Effector memory CD8-positive, alpha-beta T cell (primary cell): ENCODE measurements around the gene SMIM13.

Experiments
- ATAC-seq: fragments of 150-1000 bp; cut with Tn5 transposase; replicated peaks from 2 replicates; pipeline ENCODE4 v1.10.0; 2021; ENCODE audit warnings: mild to moderate bottlenecking, moderate library complexity
- DNase-seq, 3 experiments: peaks; one replicate each; pipeline ENCODE4 v3.0.0; 2021
- H3K27ac Mint-ChIP-seq, 2 donors: one replicate each; pipeline ENCODE4 v1.8.0; 2022; ENCODE audit warnings: mild to moderate bottlenecking in 2 of 2, mixed read lengths in 2 of 2, moderate library complexity in 2 of 2
- H3K27me3 Mint-ChIP-seq, 2 donors: one replicate each; pipeline ENCODE4 v1.8.0; 2022; ENCODE audit warnings: mixed read lengths in 2 of 2
- H3K36me3 Mint-ChIP-seq: one replicate; pipeline ENCODE4 v1.8.0; 2022; ENCODE audit warnings: mild to moderate bottlenecking, moderate library complexity, mixed read lengths; ENCODE audit not compliant: insufficient read depth
- H3K4me1 Mint-ChIP-seq, 2 donors: one replicate each; pipeline ENCODE4 v1.8.0; 2022; ENCODE audit warnings: low read depth in 2 of 2, mixed read lengths in 2 of 2
- H3K4me3 Mint-ChIP-seq, 2 donors: one replicate each; pipeline ENCODE4 v1.8.0; 2022; ENCODE audit warnings: mild to moderate bottlenecking in 2 of 2, mixed read lengths in 2 of 2, moderate library complexity in 2 of 2
- H3K9me3 Mint-ChIP-seq, 2 donors: one replicate each; pipeline ENCODE4 v1.8.0; 2022; ENCODE audit warnings: mixed read lengths in 2 of 2
- total RNA-seq, 9 experiments: gene quantifications; one replicate each; lab custom pipeline; 2026; lab: John Stamatoyannopoulos, UW

SMIM13 gene
- total RNA-seq: 7.1 to 32.3 (median 20.5) reads per million in 9 experiments

DNA sequence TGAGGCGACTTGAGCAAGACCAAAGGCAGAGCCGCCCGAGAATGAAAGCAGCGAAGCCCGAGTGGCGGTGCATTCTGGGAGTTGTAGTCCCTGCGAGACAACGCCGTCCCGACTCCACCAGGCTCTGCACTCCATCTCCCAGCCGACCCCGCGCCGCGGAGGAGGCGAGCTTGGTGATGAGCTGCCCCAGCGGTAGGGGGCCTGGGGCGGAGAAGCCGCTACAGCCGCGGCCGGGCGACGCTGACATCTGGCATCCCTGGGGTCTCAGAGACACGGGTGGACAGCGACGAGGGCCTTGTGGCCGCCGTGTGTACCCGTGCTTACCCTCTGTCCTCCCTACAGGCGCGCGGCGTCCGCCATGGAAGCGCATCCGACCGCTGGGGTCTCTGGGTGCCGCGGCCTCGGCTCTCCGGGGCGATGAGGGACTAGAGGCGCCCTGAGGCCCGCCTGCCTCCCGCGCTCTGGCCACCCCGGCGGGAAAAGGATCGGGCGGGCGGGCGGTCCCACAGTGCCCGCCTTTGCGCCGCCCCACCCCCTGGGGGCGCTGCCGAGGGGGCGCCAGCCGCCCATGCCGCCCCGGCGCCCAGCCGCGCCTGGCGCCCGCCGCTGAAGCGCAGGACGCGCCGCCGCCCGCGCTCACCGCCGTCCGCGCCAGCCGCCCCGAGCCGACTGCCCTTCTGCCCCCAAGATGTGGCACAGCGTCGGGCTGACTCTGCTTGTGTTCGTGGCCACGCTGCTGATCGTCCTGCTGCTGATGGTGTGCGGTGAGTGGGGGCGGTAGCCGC, at the start of gene SMIM13:
SMIM13 (plus strand) TSS at position 209 of the 785 bp plus-strand sequence; CDS start at position 689, 480 bp downstream.
- Mint-ChIP-seq H3K9me3 (no peaks in the 10 kb centered on the region), H3K27ac (peak within 1 kb of the TSS; percentile 97 to 98), H3K27me3 (peaks cover 3 to 6% of the 10 kb centered on the region in 2 donors), H3K4me1 (peaks cover 12 to 31% of the 10 kb centered on the region in 2 donors), H3K4me3 (peak within 1 kb of the TSS; percentile 98), H3K36me3 (peaks cover 18% of the 10 kb centered on the region)
- peak; percentile 92 to 95 (median 94) for DNase-seq
- peak; percentile 90 for ATAC-seq

DNA sequence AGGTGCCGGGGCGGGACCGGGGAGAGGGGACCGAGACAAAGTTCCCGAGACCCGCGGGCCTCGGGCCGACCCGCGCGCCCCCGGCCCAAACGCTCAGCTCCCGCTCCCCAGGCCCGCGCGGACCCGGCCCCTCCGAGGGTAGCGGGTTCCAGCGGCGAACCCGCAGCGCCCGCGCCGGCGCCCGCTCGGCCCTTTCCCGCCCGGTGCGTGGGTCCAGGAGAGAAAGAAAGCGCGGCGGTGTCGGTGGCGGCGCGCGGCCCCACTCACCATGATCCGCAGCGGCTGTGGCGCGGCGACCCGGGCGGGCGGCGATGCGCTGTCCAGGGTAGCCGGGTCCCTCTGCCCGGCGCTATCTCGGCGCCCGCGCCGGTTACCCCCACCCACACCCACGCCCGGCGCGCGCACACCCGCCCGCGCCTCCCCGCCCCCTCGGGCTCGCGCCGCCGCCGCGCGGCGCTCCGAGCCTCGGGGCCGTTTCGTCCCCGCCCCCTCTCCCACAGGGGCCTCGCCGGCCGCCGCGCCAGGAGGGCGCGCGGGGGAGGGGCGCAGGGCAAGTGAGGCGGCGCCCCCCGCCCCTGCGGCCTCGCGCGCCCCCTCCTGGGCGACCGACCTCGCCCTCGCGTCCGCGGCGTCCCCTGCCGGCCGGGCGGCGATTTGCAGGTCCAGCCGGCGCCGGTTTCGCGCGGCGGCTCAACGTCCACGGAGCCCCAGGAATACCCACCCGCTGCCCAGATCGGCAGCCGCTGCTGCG, 49.5 kb upstream of the SMIM13 start, which contains the start of gene ELOVL2:
ELOVL2 (minus strand) TSS at position 345 of the 751 bp plus-strand sequence; CDS start at position 270, 75 bp downstream.
- DNase-seq: no peak
- Mint-ChIP-seq H3K9me3 (no peaks in the 10 kb centered on the region), H3K4me3 (peak within 1 kb of the TSS; percentile 72 to 74), H3K27me3 (peaks cover 58 to 78% of the 10 kb centered on the region in 2 donors), H3K36me3 (peaks cover 9% of the 10 kb centered on the region), H3K27ac (no peak within 1 kb of the TSS), H3K4me1 (peaks cover 9% of the 10 kb centered on the region in 2 donors)
- ATAC-seq: peak; percentile 64

DNA sequence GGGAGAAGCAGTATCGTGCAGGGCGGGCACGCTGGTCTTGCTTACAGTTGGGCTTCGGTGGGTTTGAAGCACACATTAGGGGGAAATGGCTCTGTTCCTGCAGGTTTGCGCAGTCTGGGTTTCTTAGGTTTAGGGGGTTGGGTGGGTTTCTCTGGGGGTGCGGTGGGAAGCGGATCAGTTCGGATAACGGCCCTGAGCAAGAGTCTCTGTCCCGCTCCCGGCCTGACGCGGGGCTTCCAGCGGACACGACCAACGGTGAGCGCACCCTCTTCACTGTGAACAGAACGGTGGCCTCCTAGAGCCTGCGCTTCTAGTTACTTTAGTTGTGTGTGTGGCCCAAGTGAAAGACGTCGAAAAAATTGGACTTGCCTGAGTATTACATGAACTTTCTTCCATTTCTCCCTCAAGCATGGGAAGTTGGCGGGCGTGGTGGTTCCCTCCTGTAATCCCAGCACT, 48.9 kb upstream of the SMIM13 start:
- peaks cover 9% of the 10 kb centered on the region for H3K36me3 Mint-ChIP-seq

DNA sequence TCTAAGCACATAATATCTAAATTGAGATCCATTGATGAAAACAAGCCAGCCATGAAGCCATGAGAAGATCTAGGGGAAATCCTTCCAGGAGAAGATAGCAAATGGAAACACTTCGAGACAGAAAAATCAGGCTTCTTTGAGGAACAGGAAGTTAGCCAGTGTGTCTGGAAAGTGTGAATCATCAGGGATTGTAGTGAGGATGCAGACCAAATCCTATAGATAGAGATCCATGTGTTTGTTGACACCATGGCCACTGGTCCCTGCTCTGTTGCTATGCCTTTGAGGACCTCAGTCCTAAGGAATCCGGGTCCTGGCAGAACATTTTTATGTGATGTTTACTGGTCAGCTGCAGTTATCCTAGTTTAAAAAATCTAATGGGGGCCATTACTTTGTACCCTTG, 42.9 kb upstream of the SMIM13 start:
- H3K4me1 Mint-ChIP-seq: no peaks in the 10 kb centered on the region
- no peak overlapping the region for H3K4me3 Mint-ChIP-seq
- H3K27ac Mint-ChIP-seq: no peak overlapping the region
- peaks cover 56 to 72% of the 10 kb centered on the region in 2 donors for H3K27me3 Mint-ChIP-seq
- H3K9me3 Mint-ChIP-seq: no peaks in the 10 kb centered on the region
- DNase-seq: no peak
- no peak for ATAC-seq
- H3K36me3 Mint-ChIP-seq: no peaks in the 10 kb centered on the region

More for the DNA sequence above, 48.9 kb upstream of the SMIM13 start:
- no peaks in the 10 kb centered on the region for H3K9me3 Mint-ChIP-seq
- H3K4me1 Mint-ChIP-seq: peaks cover 9% of the 10 kb centered on the region in 2 donors
- DNase-seq (no peak), ATAC-seq (no peak)
- peaks cover 57 to 80% of the 10 kb centered on the region in 2 donors for H3K27me3 Mint-ChIP-seq
- H3K4me3 Mint-ChIP-seq: peak overlapping the region; percentile 71 to 72
- H3K27ac Mint-ChIP-seq: no peak overlapping the region

DNA sequence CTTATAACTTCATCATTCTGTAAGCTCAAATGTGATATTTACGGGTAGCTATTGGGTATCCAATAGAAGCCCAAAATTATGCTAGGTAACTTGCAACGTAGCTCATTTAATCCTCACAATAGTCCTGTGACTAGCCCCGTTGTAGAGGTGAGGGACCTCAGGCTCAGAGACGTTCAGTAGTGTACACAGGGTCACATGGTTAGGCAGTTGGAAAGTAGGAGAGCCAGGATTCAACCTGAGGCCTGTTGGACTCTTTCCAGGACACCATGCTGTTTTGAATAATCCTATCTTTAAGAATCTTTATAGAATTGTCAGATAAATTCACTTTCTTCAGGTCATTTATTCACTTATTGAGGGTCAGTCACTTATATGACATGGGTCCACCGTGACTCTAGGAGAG, 40.3 kb upstream of the SMIM13 start:
- Mint-ChIP-seq H3K36me3 (no peaks in the 10 kb centered on the region), H3K27ac (no peak overlapping the region), H3K27me3 (peaks cover 39 to 48% of the 10 kb centered on the region in 2 donors), H3K4me1 (no peaks in the 10 kb centered on the region), H3K9me3 (no peaks in the 10 kb centered on the region), H3K4me3 (no peak overlapping the region)
- ATAC-seq: no peak
- DNase-seq: no peak

DNA sequence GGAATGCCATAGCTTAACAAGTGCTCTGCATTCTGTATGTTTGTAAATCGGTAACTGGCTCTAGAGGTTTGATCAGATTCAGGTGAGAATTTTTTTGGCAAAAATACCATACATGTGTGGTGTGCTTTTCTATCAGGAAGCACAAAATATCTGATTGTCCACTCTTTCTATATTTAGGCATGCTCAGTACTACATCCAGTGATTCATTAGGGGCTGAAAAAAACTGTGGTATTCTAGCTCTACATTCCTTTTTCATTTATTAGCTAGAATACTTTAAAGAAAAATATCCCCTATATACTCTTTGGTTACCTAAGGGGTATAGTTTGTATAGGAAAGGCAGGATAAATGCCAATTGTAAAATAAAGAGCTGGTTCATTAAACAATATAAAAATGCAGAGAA, 38.9 kb upstream of the SMIM13 start:
- Mint-ChIP-seq H3K4me1 (no peaks in the 10 kb centered on the region), H3K9me3 (no peaks in the 10 kb centered on the region), H3K4me3 (no peak overlapping the region), H3K27me3 (peaks cover 31 to 34% of the 10 kb centered on the region in 2 donors), H3K36me3 (no peaks in the 10 kb centered on the region), H3K27ac (no peak overlapping the region)
- DNase-seq (no peak), ATAC-seq (no peak)

DNA sequence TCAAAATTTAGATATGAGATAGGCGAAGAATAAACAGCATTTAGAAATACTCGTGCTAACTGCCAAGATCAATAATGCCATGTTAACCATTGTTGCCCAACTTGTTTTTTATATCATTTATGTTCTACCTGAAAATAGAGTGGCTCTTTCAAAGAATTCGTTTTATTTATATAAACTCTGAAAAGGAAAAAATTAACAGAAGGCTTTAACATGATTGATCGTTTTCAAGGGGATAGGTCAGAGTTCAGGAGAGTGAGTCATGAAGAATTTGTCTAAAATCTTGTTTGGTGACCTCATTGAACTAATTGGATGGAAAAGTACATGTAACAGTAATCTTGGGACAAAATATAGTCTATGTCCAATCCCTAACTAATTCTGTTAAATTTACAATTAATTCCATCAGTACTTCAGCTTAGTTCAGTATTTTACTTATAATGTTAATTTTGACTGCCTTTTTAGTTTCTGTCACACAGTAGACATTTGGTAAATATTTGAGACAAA, 38.5 kb upstream of the SMIM13 start:
- Mint-ChIP-seq H3K36me3 (no peaks in the 10 kb centered on the region), H3K9me3 (no peaks in the 10 kb centered on the region), H3K4me3 (no peak overlapping the region), H3K4me1 (no peaks in the 10 kb centered on the region), H3K27ac (no peak overlapping the region), H3K27me3 (peaks cover 30 to 32% of the 10 kb centered on the region in 2 donors)
- DNase-seq (no peak), ATAC-seq (no peak)

DNA sequence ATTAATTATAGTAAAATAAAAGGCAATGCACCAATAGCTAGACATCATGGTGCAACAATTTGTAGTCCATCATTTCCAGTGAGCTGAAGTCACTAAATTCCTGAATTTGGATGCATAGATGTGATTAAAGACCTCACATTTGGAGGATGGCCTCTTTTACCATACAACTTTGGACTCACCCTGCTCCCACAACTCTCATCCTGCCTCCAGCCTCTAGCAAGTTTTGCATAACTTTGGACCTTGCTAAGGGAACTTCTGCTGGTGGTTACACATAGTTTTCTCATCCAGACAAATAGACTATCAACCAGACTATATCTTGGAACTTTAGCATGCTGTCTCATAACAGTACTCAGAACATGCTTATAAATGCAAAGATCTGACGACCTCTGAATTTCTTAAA, 36.8 kb upstream of the SMIM13 start:
- ATAC-seq: no peak
- peaks cover 29 to 38% of the 10 kb centered on the region in 2 donors for H3K27me3 Mint-ChIP-seq
- no peaks in the 10 kb centered on the region for H3K36me3 Mint-ChIP-seq
- H3K4me1 Mint-ChIP-seq: no peaks in the 10 kb centered on the region
- H3K4me3 Mint-ChIP-seq: no peak overlapping the region
- no peak for DNase-seq
- no peaks in the 10 kb centered on the region for H3K9me3 Mint-ChIP-seq
- H3K27ac Mint-ChIP-seq: no peak overlapping the region

DNA sequence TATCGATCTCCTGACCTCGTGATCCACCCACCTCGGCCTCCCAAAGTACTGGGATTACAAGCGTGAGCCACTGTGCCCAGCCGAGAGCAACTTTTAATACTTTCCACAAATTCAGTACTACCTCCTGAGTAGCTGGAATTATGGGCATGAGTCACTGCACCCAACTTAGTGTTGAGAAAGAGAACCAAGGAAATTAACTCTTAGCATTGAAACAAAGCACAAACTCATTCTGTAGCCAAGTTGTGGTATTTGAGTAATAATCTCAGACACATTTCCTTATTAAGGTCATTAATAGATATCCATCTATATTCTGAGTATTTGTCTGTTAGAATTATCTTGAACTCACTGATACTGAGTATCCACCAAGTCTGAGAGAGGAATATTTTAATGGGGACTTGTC, 35.2 kb upstream of the SMIM13 start:
- no peak for DNase-seq
- Mint-ChIP-seq H3K27ac (no peak overlapping the region), H3K27me3 (peaks cover 21 to 39% of the 10 kb centered on the region in 2 donors), H3K9me3 (no peaks in the 10 kb centered on the region), H3K4me1 (no peaks in the 10 kb centered on the region), H3K36me3 (no peaks in the 10 kb centered on the region), H3K4me3 (no peak overlapping the region)
- ATAC-seq: no peak

DNA sequence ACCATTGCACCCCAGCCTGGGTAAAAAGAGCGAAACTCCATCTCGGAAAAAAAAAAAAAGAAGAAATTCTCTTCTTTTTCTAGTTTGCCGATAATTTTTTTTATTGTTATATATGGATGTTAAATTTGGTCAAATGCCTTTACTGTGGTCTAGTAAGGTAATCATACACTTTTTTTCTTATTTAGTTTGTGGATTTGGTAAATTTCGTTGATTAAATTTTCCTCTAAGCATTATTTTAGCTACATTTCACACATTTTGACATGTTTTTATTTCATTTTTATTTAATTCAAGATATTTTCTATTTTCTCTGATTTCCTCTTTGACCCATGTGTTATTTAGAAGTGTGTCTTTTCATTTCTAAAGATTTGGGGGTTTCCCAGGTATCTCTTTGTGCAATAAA, 31.6 kb upstream of the SMIM13 start:
- Mint-ChIP-seq H3K4me1 (no peaks in the 10 kb centered on the region), H3K27ac (no peak overlapping the region), H3K27me3 (peaks cover 17 to 31% of the 10 kb centered on the region in 2 donors), H3K9me3 (no peaks in the 10 kb centered on the region), H3K4me3 (no peak overlapping the region), H3K36me3 (no peaks in the 10 kb centered on the region)
- DNase-seq (no peak), ATAC-seq (no peak)

DNA sequence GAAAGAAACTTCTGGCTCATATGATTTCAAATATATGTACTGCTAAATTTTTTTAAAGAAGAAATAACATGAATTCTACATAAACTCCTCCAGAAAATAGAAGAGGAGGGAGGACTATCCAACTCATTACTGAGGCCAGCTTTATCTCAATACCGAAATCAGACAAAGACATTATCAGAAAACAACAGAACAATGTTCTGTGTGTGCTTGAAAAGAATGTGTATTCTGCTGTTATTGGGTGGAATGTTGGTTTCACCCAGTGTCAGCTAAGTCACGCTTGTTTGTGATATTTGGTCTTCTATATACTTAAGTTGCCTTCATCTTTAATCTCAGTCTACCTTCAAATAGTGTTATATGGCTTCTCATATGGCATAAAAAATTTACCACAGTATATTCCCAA, 30.9 kb upstream of the SMIM13 start:
- Mint-ChIP-seq H3K27me3 (peaks cover 17 to 31% of the 10 kb centered on the region in 2 donors), H3K9me3 (no peaks in the 10 kb centered on the region)

DNA sequence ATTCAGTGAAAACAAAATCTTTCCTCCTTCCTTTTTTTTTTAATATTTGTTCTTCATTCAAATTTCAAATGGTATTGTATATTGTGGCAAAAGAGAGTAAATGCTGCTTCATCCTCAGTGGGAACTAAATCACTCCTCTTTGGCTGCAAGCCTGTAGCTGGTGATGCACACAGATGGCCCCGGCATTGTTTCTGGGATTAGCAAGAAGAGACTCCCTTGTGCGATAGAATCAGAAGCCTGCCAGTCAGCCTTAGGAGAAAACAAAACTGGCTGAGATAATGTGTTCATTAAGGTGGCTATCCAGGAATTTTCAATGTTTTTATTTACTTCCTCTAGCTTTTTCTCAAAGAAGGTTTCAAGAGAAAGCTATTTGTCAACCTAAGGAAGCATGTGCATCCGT, 28.8 kb upstream of the SMIM13 start:
- Mint-ChIP-seq H3K27ac (no peak overlapping the region), H3K9me3 (no peaks in the 10 kb centered on the region), H3K4me1 (no peaks in the 10 kb centered on the region), H3K36me3 (no peaks in the 10 kb centered on the region), H3K27me3 (peaks cover 17 to 30% of the 10 kb centered on the region in 2 donors), H3K4me3 (no peak overlapping the region)
- no peak for ATAC-seq
- no peak for DNase-seq

More for the DNA sequence above, 30.9 kb upstream of the SMIM13 start:
- H3K4me1 Mint-ChIP-seq: no peaks in the 10 kb centered on the region
- DNase-seq (no peak), ATAC-seq (no peak)
- no peak overlapping the region for H3K4me3 Mint-ChIP-seq
- no peaks in the 10 kb centered on the region for H3K36me3 Mint-ChIP-seq
- H3K27ac Mint-ChIP-seq: no peak overlapping the region

DNA sequence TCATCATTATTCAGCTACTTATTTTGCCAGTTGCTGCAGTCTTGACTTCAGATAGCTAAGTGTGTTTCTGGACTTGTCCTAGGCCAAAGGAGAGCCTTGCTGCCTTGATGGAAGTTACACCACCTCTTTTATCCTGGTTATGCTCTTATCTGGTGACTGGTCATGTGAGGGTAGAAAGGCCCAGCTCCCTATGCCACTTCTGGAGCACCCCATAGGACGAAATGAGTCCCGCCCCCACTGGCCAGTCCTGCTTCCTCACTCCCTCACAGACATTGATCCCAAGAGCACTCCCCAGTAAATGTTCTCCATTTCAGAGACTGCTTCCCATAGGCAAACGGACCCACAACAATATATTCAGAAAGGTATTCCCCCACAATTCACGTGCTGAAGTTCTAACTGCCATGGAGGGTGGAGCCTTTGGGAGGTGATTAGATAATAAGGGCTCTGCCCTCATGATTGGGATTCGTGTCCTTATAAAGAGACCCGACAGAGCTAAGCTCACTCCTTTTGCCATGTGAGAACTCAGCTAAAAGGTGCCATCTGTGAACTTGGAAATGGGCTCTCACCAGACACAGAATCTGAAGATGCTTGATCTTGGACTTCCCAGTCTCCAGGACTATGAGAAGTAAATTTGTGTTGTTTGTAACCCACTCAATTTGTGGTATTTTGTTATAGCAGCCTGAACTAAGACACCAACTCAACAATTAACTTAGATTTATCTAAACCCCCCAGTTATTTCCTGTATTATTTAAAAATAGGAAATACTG, 28.0 kb upstream of the SMIM13 start:
- no peak overlapping the region for H3K4me3 Mint-ChIP-seq
- peaks cover 1% of the 10 kb centered on the region for H3K36me3 Mint-ChIP-seq
- H3K27me3 Mint-ChIP-seq: peaks cover 10 to 26% of the 10 kb centered on the region in 2 donors
- DNase-seq (no peak), ATAC-seq (no peak)
- H3K4me1 Mint-ChIP-seq: no peaks in the 10 kb centered on the region
- H3K27ac Mint-ChIP-seq: no peak overlapping the region
- no peaks in the 10 kb centered on the region for H3K9me3 Mint-ChIP-seq
